HG02588 (cell line): Measurements from ENCODE around the gene CHAC2.
A peak's percentile ranks its signal among the peaks of the same experiment; 100 is the strongest.
"Not testable (repeated sequence)": the region's sequence is repeated elsewhere in the genome, so short reads cannot be mapped to it uniquely, and the experiment has no call there.

Experiments used
- ATAC-seq: cut with Tn5 transposase; IDR thresholded peaks from one replicate; pipeline ENCODE4 v1.9.1; 2021; ENCODE audit warnings: mild to moderate bottlenecking, moderate library complexity; ENCODE audit not compliant: unreplicated experiment

Gene CHAC2

GRCh38 chr2:53777134-53777533 is 9.5 kb downstream of the CHAC2 start:
- no peak for ATAC-seq

DNA sequence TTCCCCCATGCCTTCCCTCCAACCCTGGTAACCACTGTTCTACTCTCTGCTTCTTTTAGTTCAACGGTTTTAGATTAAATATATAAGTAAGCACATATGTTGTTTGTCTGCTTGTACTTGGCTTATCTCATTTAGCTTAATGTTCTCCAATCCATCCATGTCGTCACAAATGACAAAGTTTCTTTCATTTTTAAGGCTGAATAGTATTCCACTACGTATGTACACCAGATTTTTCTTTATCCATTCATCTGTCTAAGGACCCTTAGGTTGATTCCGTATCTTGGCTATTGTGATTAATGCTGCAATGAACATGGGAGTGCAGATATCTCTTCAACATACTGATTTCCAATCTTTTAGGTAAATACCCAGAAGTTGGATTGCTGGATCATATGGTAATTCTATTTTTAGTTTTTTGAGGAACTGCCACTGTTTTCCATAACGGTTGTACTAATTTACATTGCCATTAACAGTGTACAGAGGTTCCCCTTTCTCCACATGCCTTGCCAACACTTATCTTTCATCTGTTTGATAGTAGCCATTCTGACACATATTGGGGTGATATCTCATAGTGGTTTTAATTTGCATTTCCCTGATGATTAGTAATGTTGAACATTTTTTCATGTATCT is 11.0 kb downstream of the CHAC2 start:
- no peak for ATAC-seq

DNA sequence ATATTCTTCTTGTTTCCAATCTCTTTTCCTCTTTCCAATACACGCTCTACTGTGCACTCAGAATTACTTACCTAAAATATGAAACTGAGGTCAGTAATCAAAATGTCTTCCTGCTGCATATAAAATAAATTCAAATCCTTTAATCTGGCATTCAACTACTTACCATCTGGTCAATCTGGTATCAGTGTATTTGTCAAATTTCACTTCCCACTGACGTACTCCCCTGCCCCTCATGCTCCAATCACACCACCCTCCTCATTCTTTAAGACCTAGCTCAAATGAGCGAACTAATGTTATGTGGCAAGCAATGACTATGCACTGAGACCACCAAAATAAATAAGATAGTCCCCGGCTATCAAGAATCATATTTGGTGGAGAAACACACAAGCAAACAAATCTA is 12.5 kb downstream of the CHAC2 start:
- no peak for ATAC-seq

- no peak for ATAC-seq
Observed at GRCh38 chr2:53782676-53783075, 15.1 kb downstream of the CHAC2 start.

DNA sequence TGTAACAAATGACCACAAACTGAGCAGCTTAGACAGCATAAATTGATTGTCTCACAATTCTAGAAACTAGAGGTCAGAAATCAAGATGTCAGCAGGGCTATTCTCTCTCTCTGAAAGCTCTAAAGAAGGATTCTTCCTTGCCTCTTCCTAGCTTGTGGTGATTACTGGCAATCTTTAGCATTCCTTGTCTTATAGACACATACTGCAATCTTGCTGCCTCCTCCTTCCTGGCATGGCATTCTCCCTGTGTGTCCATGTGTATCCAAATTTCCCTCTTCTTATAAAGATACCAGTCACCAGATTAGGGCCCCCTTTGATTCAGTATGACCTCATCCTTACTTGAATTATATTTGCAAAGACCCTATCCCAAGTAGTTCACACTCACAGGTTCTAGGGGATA is 16.8 kb downstream of the CHAC2 start:
- ATAC-seq: no peak

- ATAC-seq: no peak
Observed at GRCh38 chr2:53785366-53785765, 17.8 kb downstream of the CHAC2 start.

GRCh38 chr2:53786352-53786704 is 18.7 kb downstream of the CHAC2 start:
- ATAC-seq: peak; percentile 17

DNA sequence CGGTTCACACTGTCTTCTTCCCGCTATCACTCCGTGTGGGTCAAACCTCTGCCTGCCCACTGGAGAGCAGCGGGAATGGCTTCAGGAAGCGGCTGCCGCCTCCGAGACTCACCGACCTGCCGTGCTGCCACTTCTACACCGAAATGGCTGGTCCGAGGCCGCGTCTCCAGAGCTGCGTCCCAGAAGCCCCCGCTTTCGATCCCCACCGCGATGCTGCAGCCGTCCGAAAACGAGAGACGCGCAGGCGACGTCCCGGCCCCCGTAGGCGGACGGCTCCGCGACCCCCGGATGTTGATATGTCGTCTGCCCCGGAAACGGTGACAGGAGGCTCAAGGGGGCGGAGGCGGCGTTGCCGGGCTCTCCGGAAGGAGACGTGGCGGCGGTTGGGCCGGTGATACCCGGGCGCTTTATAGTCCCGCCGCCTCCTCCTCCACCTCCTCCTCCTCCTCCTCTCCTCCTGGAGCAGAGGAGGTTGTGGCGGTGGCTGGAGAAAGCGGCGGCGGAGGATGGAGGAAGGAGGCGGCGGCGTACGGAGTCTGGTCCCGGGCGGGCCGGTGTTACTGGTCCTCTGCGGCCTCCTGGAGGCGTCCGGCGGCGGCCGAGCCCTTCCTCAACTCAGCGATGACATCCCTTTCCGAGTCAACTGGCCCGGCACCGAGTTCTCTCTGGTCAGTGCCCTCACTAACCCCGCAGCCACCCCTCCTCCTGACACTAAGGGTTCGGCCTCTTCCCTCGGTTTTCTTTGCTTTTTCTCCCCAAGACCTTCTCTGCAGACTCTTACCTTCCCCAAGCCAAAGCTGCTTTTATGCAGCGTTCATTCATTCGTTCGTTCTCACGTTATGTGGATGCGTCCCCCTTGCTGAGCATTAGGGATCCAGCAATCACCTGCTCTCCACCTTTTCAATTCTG is 19.4 kb downstream of the CHAC2 start, which contains the start of the genes ASB3 and ERLEC1:
ASB3 (minus strand) TSS at position 249 of the 909 bp plus-strand sequence. CDS start 21,381 bp downstream, outside the sequence.
ERLEC1 (plus strand) TSS at position 340 of the 909 bp plus-strand sequence; CDS start at position 507, 167 bp downstream.
- ATAC-seq: peak; percentile 95

- no peak for ATAC-seq
Observed at GRCh38 chr2:53787614-53788289, 20.1 kb downstream of the CHAC2 start.

GRCh38 chr2:53793261-53793660 is 25.7 kb downstream of the CHAC2 start:
- no peak for ATAC-seq

GRCh38 chr2:53793821-53794220 is 26.2 kb downstream of the CHAC2 start:
- no peak for ATAC-seq

DNA sequence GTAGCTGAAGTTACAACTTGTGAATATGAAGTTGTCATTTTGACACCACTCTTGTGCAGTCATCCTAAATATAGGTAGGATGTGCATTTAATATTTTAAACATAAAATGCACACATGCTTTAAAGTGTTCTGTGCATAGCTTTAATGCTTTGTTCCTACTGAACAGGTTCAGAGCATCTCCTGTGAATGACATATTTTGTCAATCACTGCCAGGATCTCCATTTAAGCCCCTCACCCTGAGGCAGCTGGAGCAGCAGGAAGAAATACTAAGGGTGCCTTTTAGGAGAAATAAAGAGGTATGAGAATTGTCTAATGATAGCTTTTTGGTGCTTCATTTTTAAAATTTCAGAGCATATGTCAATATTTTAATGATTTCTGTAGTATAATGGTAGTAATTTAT is 33.9 kb downstream of the CHAC2 start:
- no peak for ATAC-seq

GRCh38 chr2:53802617-53803151 is 35.1 kb downstream of the CHAC2 start:
- no peak for ATAC-seq

GRCh38 chr2:53811601-53812000 is 44.0 kb downstream of the CHAC2 start:
- no peak for ATAC-seq

DNA sequence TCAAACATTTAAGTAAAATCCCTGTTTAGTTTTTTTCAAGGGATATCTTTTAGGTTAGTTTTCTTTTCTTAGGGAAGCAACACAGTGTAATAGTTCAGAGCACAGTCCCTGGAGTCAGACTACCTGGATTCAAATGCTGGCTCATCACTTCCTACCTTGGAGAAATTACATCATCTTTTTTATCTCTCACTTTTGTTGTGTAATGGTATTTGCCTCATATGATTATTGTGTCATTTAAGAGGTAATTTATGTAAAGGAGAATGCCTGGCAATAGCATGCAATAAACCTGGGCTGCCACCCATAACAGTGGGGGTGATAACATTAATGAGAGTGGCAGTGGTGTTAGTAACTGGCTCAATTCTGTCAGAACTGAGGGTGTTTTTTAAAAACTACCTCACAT is 45.5 kb downstream of the CHAC2 start:
- no peak for ATAC-seq

GRCh38 chr2:53818854-53819435 is 51.3 kb downstream of the CHAC2 start:
- no peak for ATAC-seq

- ATAC-seq: no peak
Observed at GRCh38 chr2:53819634-53820033, 52.0 kb downstream of the CHAC2 start.

DNA sequence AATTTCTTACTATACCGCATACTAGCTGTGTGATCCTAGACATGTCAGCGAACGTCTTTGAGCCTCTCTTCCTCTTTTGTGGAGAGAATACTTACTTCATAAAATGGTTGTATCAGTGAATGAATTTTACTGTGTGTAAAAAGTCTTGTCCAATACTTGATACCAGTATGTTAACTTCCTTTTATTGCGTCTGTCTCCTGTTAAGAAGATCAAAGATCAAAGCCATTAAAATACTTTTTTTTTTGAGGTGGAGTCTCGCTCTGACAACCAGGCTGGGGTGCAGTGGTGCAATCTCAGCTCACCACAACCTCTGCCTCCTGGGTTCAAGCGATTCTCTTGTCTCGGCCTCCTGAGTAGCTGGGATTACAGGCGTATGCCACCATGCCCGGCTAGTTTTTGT is 52.4 kb downstream of the CHAC2 start:
- ATAC-seq: no peak

DNA sequence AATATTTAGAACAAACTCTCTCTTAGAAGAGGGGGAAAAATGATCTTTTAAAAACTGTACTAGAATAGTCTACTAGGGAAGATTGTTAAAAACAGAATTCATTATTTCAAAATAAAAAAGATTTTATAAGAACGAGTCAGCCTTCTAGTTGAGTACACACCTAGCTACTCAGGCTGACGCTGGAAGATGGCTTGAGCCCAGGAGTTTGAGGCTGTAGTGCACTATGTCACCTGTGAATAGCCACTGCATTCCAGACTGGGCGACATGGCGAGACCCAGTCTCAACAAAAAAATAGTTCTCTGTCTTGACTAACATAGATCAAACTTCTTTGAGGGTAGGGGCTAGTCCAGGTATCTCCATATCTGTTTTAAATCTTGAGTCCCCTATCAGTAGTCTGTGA is 53.1 kb downstream of the CHAC2 start:
- no peak for ATAC-seq

DNA sequence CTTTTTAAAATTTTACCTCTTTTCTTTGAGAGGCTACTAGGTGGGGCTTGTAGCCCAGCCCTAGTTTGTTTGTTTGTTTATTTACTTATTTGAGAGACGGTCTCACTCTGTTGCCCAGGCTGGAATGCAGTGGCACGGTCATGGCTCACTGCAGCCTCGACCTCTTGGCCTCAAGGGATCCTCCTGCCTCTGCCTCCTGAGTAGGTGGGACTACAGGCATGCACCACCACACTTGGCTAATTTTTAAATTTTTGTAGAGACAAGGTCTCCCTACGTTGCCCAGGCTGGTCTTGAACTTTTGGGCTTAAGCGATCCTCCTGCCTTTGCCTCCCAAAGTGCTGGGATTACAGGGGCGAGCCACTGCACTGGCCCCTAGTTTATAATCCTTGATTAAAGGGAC is 54.2 kb downstream of the CHAC2 start:
- ATAC-seq: no peak

DNA sequence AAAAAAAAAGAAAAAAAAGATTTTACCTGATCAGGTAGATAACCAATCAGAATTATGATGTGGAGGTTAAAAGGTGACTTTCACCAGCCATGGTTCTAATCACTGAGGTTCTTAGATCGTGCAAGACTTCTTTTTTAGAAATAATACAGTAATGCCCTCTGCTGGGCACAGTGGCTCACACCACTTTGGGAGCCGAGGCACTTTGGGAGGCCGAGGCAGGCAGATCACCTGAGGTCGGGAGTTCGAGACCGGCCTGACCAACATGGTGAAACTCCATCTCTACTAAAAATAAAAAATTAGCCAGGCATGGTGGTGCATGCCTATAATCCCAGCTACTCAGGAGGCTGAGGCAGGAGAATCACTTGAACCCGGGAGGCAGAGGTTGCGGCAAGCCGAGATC is 56.0 kb downstream of the CHAC2 start:
- not testable (repeated sequence) for ATAC-seq
